Endothelial cell of umbilical vein (primary cell): ENCODE measurements around the gene DHX40. TPM values are rescaled to one million over a fixed set of nuclear protein-coding genes. Genes with fewer than 3 reads are reported as not detected.
A peak's percentile ranks its signal among the peaks of the same experiment; 100 is the strongest.

Source experiments
- BruUV-seq: library from RNA; stranded (reverse); fragments of 400-500 nt; replicated peaks from 2 replicates; lab custom pipeline; 2021; lab: Mats Ljungman, UMichigan
- CTCF ChIA-PET: fragments of 300-600, 350-600 bp; sonication (Branson Sonifier 250); formaldehyde crosslinking; loops from one replicate; lab custom pipeline; 2021; ENCODE audit warnings: antibody characterized with exemption, inconsistent platforms; lab: Charles Lee
- POLR2A ChIA-PET: fragments of 300-600, 350-600 bp; sonication (Branson Sonifier 250); formaldehyde crosslinking; loops from one replicate; lab custom pipeline; 2021; ENCODE audit warnings: antibody characterized with exemption, inconsistent platforms; lab: Charles Lee
- DNase-seq: peaks from one replicate; pipeline ENCODE4 v3.0.0-alpha.2; 2011; ENCODE audit warnings: low read depth, low spot score
- FAIRE-seq: peaks from 2 replicates; lab custom pipeline; 2011; peaks lifted over from hg19 to GRCh38; lab: Jason Lieb, UNC
- H2AFZ ChIP-seq: 2 replicates; pipeline ENCODE4 v1.6.0; 2012; ENCODE audit warnings: low read depth, low read length, control low read depth, inconsistent platforms
- H3K27ac ChIP-seq: 2 replicates; pipeline ENCODE4 v1.5.1; 2011; ENCODE audit warnings: low read depth, mild to moderate bottlenecking, control low read depth, low read length, moderate library complexity; ENCODE audit not compliant: insufficient read depth
- H3K27me3 ChIP-seq, 2 experiments: 2 replicates each; pipeline versions ENCODE4 v1.6.0 to v1.6.1; 2011; ENCODE audit warnings: low read length in 2 of 2, mixed read lengths in 1 of 2; ENCODE audit not compliant: control insufficient read depth in 2 of 2, insufficient read depth in 2 of 2
- H3K36me3 ChIP-seq, 2 experiments: 2 replicates in 1 of 2; 3 replicates in 1 of 2; pipeline ENCODE4 v1.5.1; 2011; ENCODE audit warnings: low read length in 2 of 2, mild to moderate bottlenecking in 1 of 2, moderate library complexity in 1 of 2; ENCODE audit not compliant: control insufficient read depth in 2 of 2, insufficient read depth in 2 of 2; ENCODE audit errors: extremely low read depth in 1 of 2
- H3K4me1 ChIP-seq: 3 replicates; pipeline ENCODE4 v1.5.1; 2011; ENCODE audit warnings: mild to moderate bottlenecking, low read length; ENCODE audit not compliant: control insufficient read depth, insufficient read depth; ENCODE audit errors: extremely low read depth
- H3K4me2 ChIP-seq: 2 replicates; pipeline ENCODE4 v1.6.1; 2011; ENCODE audit warnings: low read length, control low read depth, mixed read lengths; ENCODE audit not compliant: insufficient read depth
- H3K4me3 ChIP-seq, 3 experiments: fragments of 200-600 bp in 1 of 3; sonication (generic), shearing (Covaris generic) in 1 of 3; replicated peaks in 1 of 3; 2 replicates each; pipeline ENCODE4 v1.5.1; 2011 to 2016; ENCODE audit warnings: control low read depth in 3 of 3, low read length in 3 of 3, mild to moderate bottlenecking in 2 of 3, inconsistent platforms in 1 of 3, low read depth in 1 of 3, moderate library complexity in 1 of 3; ENCODE audit not compliant: insufficient read depth in 1 of 3
- H3K79me2 ChIP-seq: 2 replicates; pipeline ENCODE4 v1.6.0; 2012; ENCODE audit warnings: low read length, inconsistent platforms; ENCODE audit not compliant: control insufficient read depth, insufficient read depth
- H3K9ac ChIP-seq: replicated peaks from 2 replicates; pipeline ENCODE3; 2011; ENCODE audit warnings: low read length, control low read depth; ENCODE audit not compliant: insufficient read depth; ENCODE audit errors: extremely low read depth
- H3K9me1 ChIP-seq: replicated peaks from 3 replicates; pipeline ENCODE4 v1.6.0; 2011; ENCODE audit warnings: mild to moderate bottlenecking, low read length; ENCODE audit not compliant: control insufficient read depth, insufficient read depth; ENCODE audit errors: extremely low read depth
- H3K9me3 ChIP-seq: replicated peaks from 2 replicates; pipeline ENCODE4 v1.5.1; 2012; ENCODE audit warnings: low read length, inconsistent platforms; ENCODE audit not compliant: control insufficient read depth, insufficient read depth
- H4K20me1 ChIP-seq: replicated peaks from 2 replicates; pipeline ENCODE3; 2011; ENCODE audit warnings: mild to moderate bottlenecking, low read length; ENCODE audit not compliant: control insufficient read depth, insufficient read depth; ENCODE audit errors: extremely low read depth
- CTCF ChIP-seq, 2 donors: IDR thresholded peaks; 1 replicate in 1 of 2; 2 replicates in 1 of 2; pipeline ENCODE4 v1.5.1; 2011; ENCODE audit warnings: low read length in 2 of 2, mild to moderate bottlenecking in 2 of 2, moderate library complexity in 2 of 2, control low read depth in 1 of 2, inconsistent platforms in 1 of 2, low read depth in 1 of 2; ENCODE audit not compliant: insufficient read depth in 1 of 2; ENCODE audit errors: extremely low read depth in 1 of 2
- EZH2 ChIP-seq: IDR thresholded peaks from 2 replicates; pipeline ENCODE4 v1.6.1; 2012; ENCODE audit warnings: borderline replicate concordance, low read depth, mild to moderate bottlenecking, moderate library complexity, low read length, inconsistent platforms; ENCODE audit not compliant: severe bottlenecking
- FOS ChIP-seq: IDR thresholded peaks from 2 replicates; pipeline ENCODE4 v1.6.1; 2011; ENCODE audit warnings: mild to moderate bottlenecking, low read length, moderate library complexity, borderline replicate concordance; ENCODE audit not compliant: insufficient read depth
- GATA2 ChIP-seq: IDR thresholded peaks from 2 replicates; pipeline ENCODE4 v1.7.0; 2011; ENCODE audit warnings: low read depth, mild to moderate bottlenecking, moderate library complexity, mixed read lengths, low read length; ENCODE audit not compliant: insufficient read length, insufficient read depth
- JUN ChIP-seq: IDR thresholded peaks from 2 replicates; pipeline ENCODE4 v1.6.1; 2011; ENCODE audit warnings: borderline replicate concordance, low read depth; ENCODE audit not compliant: insufficient read length, insufficient read depth
- MYC ChIP-seq: IDR thresholded peaks from one replicate; pipeline ENCODE4 v1.6.1; 2011; ENCODE audit warnings: mild to moderate bottlenecking, low read depth, low read length
- POLR2A ChIP-seq: IDR thresholded peaks from 2 replicates; pipeline ENCODE4 v1.6.1; 2012; ENCODE audit warnings: low read depth, mild to moderate bottlenecking, control low read depth, low read length
- POLR2AphosphoS5 ChIP-seq: IDR thresholded peaks from 2 replicates; pipeline ENCODE4 v1.6.1; 2012; ENCODE audit warnings: low read depth, mild to moderate bottlenecking, control low read depth, low read length, moderate library complexity; ENCODE audit not compliant: insufficient read depth
- dilution Hi-C: fragments of 300-500 bp; cut with MboI; formaldehyde crosslinking; loops from one replicate; pipeline ENCODE4 v1.15.0; 2019; ENCODE audit warnings: low sequenced_read_pairs; ENCODE audit not compliant: extremely low pct_ligation_motif_present
- intact Hi-C: fragments of 100-400 bp; cut with micrococcal nuclease; formaldehyde crosslinking; loops from one replicate; pipeline ENCODE4 v1.10.0; 2022
- polyA plus RNA-seq, 4 experiments: library from polyadenylated mRNA; depleted of rRNA in 3 of 4; stranded (reverse) in 3 of 4; unstranded in 1 of 4; fragments of >200 nt; gene quantifications; 2 replicates each; pipeline versions ENCODE4 v1.2.1 to v1.2.3, GENCODE V29; 2011 to 2012; ENCODE audit warnings: missing spikeins in 1 of 4
- total RNA-seq: library from RNA; stranded (reverse); gene quantifications from 2 replicates; pipeline ENCODE4 v1.2.3, GENCODE V29; 2021
- TF ChIP-seq, protein P1 (sequence below): IDR thresholded peaks from 2 replicates; pipeline ENCODE4 v1.6.1; 2011; ENCODE audit not compliant: insufficient read depth, insufficient read length

DHX40 gene
- total and polyA plus RNA-seq, 2 donors (not counting 3 experiments of a cell fraction or from before 2014, with no cell fraction given), result 14.0 to 29.7 TPM

GRCh38 chr17:59621771-59622170 is 56.4 kb downstream of the DHX40 start:
- H3K27ac ChIP-seq, result no peak overlapping the region

More at GRCh38 chr17:59621771-59622170, 56.4 kb downstream of the DHX40 start:
- Histone ChIP-seq H3K9me3 (no peaks in the 10 kb centered on the region), H3K9me1 (no peaks in the 10 kb centered on the region), H3K79me2 (peaks cover 78% of the 10 kb centered on the region), H3K4me3 (peak overlapping the region; percentile 9 to 88 (median 13)), H3K4me2 (peak overlapping the region; percentile 97), H2AFZ (no peak overlapping the region), H3K27me3 (no peaks in the 10 kb centered on the region), H4K20me1 (peaks cover 27% of the 10 kb centered on the region), H3K4me1 (peaks cover 50% of the 10 kb centered on the region), H3K9ac (peak overlapping the region; percentile 70), H3K36me3 (peaks cover 0 to 2% of the 10 kb centered on the region in 2 experiments)
- ChIA-PET POLR2A (no interaction called here), CTCF (interaction anchor here (1.4 kb wide), 1 partner anchor 15 kb away, joined by 4 read pairs; no protein-coding TSS in a partner anchor)
- DNase-seq, result no peak
- dilution Hi-C loops (no loop called here), intact Hi-C loops (loop anchor here (2.0 kb wide), 1 partner anchor 13 kb away; no protein-coding TSS in a partner anchor)
- BruUV-seq, result no TSS peak
- no peak for FAIRE-seq
- TF ChIP-seq CTCF (IDR thresholded peaks at IDR 0.05; ENCODE audit: extremely low read depth in 1 of 2, insufficient read depth in 1 of 2, low read depth in 1 of 2, low read length in 2 of 2) (no peak), POLR2AphosphoS5 (no peak), FOS (no peak), JUN (no peak), POLR2A (no peak), GATA2 (no peak), MYC (no peak), EZH2 (no peak)
- TF ChIP-seq, protein P1, sequence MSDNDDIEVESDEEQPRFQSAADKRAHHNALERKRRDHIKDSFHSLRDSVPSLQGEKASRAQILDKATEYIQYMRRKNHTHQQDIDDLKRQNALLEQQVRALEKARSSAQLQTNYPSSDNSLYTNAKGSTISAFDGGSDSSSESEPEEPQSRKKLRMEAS, result no peak
